CD14-positive monocyte (primary cell): Measurements from ENCODE around the gene MAD1L1. TPM values are rescaled to one million over a fixed set of nuclear protein-coding genes. Genes with fewer than 3 reads are reported as not detected.
A peak's percentile ranks its signal among the peaks of the same experiment; 100 is the strongest.

Source experiments
- DNase-seq, 3 donors: peaks; one replicate each; pipeline ENCODE4 v3.0.0-alpha.2; 2011 to 2022
- H2AFZ ChIP-seq: 2 replicates; pipeline ENCODE4 v1.6.0; 2012; ENCODE audit warnings: mild to moderate bottlenecking, low read depth, low read length, inconsistent platforms; ENCODE audit not compliant: insufficient read depth, poor library complexity, severe bottlenecking
- H3K27ac ChIP-seq, 2 donors: 1 replicate in 1 of 2; 2 replicates in 1 of 2; pipeline ENCODE4 v1.5.1; 2012 to 2013; ENCODE audit warnings: low read length in 2 of 2, control low read depth in 1 of 2, inconsistent platforms in 1 of 2, low read depth in 1 of 2, mild to moderate bottlenecking in 1 of 2
- H3K27me3 ChIP-seq, 2 donors: one replicate each; pipeline versions ENCODE4 v1.6.0 to v1.6.1; 2011 to 2013; ENCODE audit warnings: low read length in 2 of 2; ENCODE audit not compliant: control insufficient read depth in 2 of 2, insufficient read depth in 2 of 2
- H3K36me3 ChIP-seq, 2 donors: replicated peaks in 1 of 2; 1 replicate in 1 of 2; 2 replicates in 1 of 2; pipeline versions ENCODE4 v1.5.1 to v1.6.1; 2012 to 2013; ENCODE audit warnings: low read length in 2 of 2, control low read depth in 1 of 2, inconsistent platforms in 1 of 2, mild to moderate bottlenecking in 1 of 2; ENCODE audit not compliant: insufficient read depth in 2 of 2, control insufficient read depth in 1 of 2
- H3K4me1 ChIP-seq, 2 donors: 1 replicate in 1 of 2; 2 replicates in 1 of 2; pipeline versions ENCODE4 v1.5.1 to v1.6.1; 2012 to 2013; ENCODE audit warnings: low read length in 2 of 2, control low read depth in 1 of 2, inconsistent platforms in 1 of 2, mild to moderate bottlenecking in 1 of 2, moderate library complexity in 1 of 2; ENCODE audit not compliant: insufficient read depth in 2 of 2, control insufficient read depth in 1 of 2
- H3K4me2 ChIP-seq: replicated peaks from 2 replicates; pipeline ENCODE3; 2012; ENCODE audit warnings: low read length, moderate library complexity, mild to moderate bottlenecking; ENCODE audit not compliant: poor library complexity, severe bottlenecking; ENCODE audit errors: extremely low read depth
- H3K4me3 ChIP-seq, 3 experiments: fragments of 200-600 bp in 1 of 3; sonication (generic) in 1 of 3; replicated peaks in 1 of 3; 1 replicate in 2 of 3; 2 replicates in 1 of 3; pipeline ENCODE4 v1.5.1; 2011 to 2013; ENCODE audit warnings: low read length in 3 of 3, mild to moderate bottlenecking in 3 of 3, control low read depth in 2 of 3, low read depth in 2 of 3, inconsistent platforms in 1 of 3, moderate library complexity in 1 of 3
- H3K79me2 ChIP-seq: 2 replicates; pipeline ENCODE4 v1.6.0; 2012; ENCODE audit warnings: mild to moderate bottlenecking, control low read depth, inconsistent platforms, low read length, moderate library complexity; ENCODE audit not compliant: insufficient read depth
- H3K9ac ChIP-seq: 2 replicates; pipeline ENCODE4 v1.6.0; 2017; ENCODE audit warnings: low read length, mild to moderate bottlenecking; ENCODE audit not compliant: insufficient read depth, poor library complexity, severe bottlenecking
- H3K9me3 ChIP-seq, 2 donors: replicated peaks in 1 of 2; 1 replicate in 1 of 2; 2 replicates in 1 of 2; pipeline versions ENCODE4 v1.5.1 to v1.6.1; 2012 to 2013; ENCODE audit warnings: low read length in 2 of 2, control low read depth in 1 of 2; ENCODE audit not compliant: control insufficient read depth in 1 of 2, insufficient read depth in 1 of 2
- H4K20me1 ChIP-seq: 2 replicates; pipeline ENCODE4 v1.6.0; 2012; ENCODE audit warnings: mild to moderate bottlenecking, low read length, control low read depth, moderate library complexity; ENCODE audit not compliant: insufficient read depth
- H3K27ac Mint-ChIP-seq, 7 donors: one replicate each; pipeline ENCODE4 v1.8.0; 2020; ENCODE audit warnings: mild to moderate bottlenecking in 7 of 7, mixed read lengths in 7 of 7, moderate library complexity in 6 of 7, inconsistent platforms in 2 of 7
- H3K27me3 Mint-ChIP-seq, 3 donors: one replicate each; pipeline ENCODE4 v1.8.0; 2021 to 2022; ENCODE audit warnings: low read depth in 3 of 3, mild to moderate bottlenecking in 3 of 3, mixed read lengths in 3 of 3, moderate library complexity in 3 of 3, inconsistent platforms in 1 of 3
- H3K36me3 Mint-ChIP-seq, 2 donors: one replicate each; pipeline ENCODE4 v1.8.0; 2020; ENCODE audit warnings: mixed read lengths in 2 of 2, inconsistent platforms in 1 of 2, mild to moderate bottlenecking in 1 of 2
- H3K4me1 Mint-ChIP-seq: one replicate; pipeline ENCODE4 v1.8.0; 2020; ENCODE audit warnings: mild to moderate bottlenecking, mixed read lengths
- H3K4me3 Mint-ChIP-seq, 2 donors: one replicate each; pipeline ENCODE4 v1.8.0; 2020; ENCODE audit warnings: mild to moderate bottlenecking in 2 of 2, mixed read lengths in 2 of 2, moderate library complexity in 1 of 2
- H3K9me3 Mint-ChIP-seq, 7 donors: one replicate each; pipeline ENCODE4 v1.8.0; 2020 to 2022; ENCODE audit warnings: mixed read lengths in 7 of 7, mild to moderate bottlenecking in 6 of 7, moderate library complexity in 6 of 7, inconsistent platforms in 2 of 7
- WGBS: methylation state at CpG from one replicate; pipeline ENCODE4 v1.1.5; 2013; ENCODE audit warnings: missing lambda C conversion rate; ENCODE audit not compliant: insufficient coverage; 5-methylcytosine and 5-hydroxymethylcytosine counted together
- intact Hi-C, 2 donors: fragments of 100-400 bp; cut with micrococcal nuclease; formaldehyde crosslinking; loops; one replicate each; pipeline versions ENCODE4 v1.15.0 to v1.15.1; 2023
- polyA plus RNA-seq, 3 donors: library from polyadenylated mRNA; depleted of rRNA in 1 of 3; unstranded in 2 of 3; stranded (reverse) in 1 of 3; fragments of 300-500 nt in 2 of 3; fragments of >200 nt in 1 of 3; fragmentation: Illumina TruSeq in 2 of 3; gene quantifications; 1 replicate in 2 of 3; 2 replicates in 1 of 3; pipeline ENCODE4 v1.2.3, GENCODE V29; 2012 to 2021
- TF ChIP-seq, protein P1 (sequence below): fragments of 200-600 bp; IDR thresholded peaks from one replicate; pipeline ENCODE4 v1.8.0; 2022; ENCODE audit warnings: antibody characterized with exemption, mild to moderate bottlenecking

The MAD1L1 gene
- polyA plus RNA-seq, 3 donors: 22.0 to 39.4 (median 33.2) TPM

DNA sequence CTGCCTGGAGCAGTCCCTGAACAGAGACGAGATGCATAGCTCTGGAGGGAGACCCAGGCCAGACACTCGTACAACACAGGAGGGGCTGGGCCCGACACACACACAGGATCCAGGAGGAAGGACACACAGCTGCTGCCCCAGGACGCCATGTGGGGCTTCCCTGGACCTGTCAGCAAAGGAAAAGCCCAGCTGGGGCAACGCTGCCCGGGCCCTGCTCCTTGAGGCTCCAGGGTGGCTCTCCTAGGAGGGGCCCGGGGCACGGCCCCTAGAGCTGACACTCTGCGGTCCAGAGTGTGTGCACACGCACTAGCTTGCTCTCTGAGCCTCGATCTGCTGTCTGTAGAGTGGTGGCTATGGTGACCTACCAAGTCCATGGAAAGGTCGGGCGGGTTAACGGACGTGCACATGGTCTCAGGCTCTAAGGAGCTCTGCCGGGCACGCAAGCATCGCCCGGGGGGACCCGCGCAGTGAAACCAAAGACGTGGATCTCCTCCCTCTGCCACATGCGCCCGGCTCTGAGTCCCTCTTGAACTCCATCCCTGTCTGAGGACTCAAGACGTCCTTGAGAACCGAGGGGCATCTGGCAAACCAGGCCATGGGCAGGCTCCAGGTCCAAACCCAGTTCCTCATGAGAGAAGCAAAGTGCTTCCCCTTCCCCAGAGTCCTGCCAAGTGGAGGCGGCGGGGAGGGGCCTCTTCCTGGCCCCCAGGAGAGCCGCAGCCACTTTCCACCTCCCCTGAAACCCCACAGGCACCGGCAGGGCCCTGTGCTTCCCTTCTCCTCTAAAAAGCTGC, 283.7 kb downstream of the MAD1L1 start:
- peak overlapping the region in 2 of 7 donors; percentile 21 to 41 for H3K27ac Mint-ChIP-seq
- Histone ChIP-seq H2AFZ (no peak overlapping the region), H3K4me2 (no peak overlapping the region), H3K9me3 (no peaks in the 10 kb centered on the region), H3K79me2 (no peaks in the 10 kb centered on the region), H3K9ac (no peak overlapping the region), H3K27ac (no peak overlapping the region), H4K20me1 (no peaks in the 10 kb centered on the region), H3K4me1 (peaks cover 11 to 50% of the 10 kb centered on the region in 2 donors), H3K36me3 (peaks cover 0 to 3% of the 10 kb centered on the region in 2 donors), H3K4me3 (no peak overlapping the region), H3K27me3 (no peaks in the 10 kb centered on the region)
- TF ChIP-seq, protein P1, sequence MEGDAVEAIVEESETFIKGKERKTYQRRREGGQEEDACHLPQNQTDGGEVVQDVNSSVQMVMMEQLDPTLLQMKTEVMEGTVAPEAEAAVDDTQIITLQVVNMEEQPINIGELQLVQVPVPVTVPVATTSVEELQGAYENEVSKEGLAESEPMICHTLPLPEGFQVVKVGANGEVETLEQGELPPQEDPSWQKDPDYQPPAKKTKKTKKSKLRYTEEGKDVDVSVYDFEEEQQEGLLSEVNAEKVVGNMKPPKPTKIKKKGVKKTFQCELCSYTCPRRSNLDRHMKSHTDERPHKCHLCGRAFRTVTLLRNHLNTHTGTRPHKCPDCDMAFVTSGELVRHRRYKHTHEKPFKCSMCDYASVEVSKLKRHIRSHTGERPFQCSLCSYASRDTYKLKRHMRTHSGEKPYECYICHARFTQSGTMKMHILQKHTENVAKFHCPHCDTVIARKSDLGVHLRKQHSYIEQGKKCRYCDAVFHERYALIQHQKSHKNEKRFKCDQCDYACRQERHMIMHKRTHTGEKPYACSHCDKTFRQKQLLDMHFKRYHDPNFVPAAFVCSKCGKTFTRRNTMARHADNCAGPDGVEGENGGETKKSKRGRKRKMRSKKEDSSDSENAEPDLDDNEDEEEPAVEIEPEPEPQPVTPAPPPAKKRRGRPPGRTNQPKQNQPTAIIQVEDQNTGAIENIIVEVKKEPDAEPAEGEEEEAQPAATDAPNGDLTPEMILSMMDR: no peak
- intact Hi-C loops: loop anchor here in 1 of 2 donors (10.0 kb wide), 1 partner anchor 66 kb away; no protein-coding TSS in a partner anchor
- DNase-seq: no peak
- peaks cover 15 to 28% of the 10 kb centered on the region in 2 donors for H3K36me3 Mint-ChIP-seq
- H3K4me1 Mint-ChIP-seq: peaks cover 46% of the 10 kb centered on the region
- 85% methylated on average over 29 of the region's 30 CpGs for WGBS
- H3K4me3 Mint-ChIP-seq: no peak overlapping the region
- peaks cover 0 to 8% (median 0%) of the 10 kb centered on the region in 7 donors for H3K9me3 Mint-ChIP-seq
- peaks cover 0 to 1% (median under 1%) of the 10 kb centered on the region in 3 donors for H3K27me3 Mint-ChIP-seq

DNA sequence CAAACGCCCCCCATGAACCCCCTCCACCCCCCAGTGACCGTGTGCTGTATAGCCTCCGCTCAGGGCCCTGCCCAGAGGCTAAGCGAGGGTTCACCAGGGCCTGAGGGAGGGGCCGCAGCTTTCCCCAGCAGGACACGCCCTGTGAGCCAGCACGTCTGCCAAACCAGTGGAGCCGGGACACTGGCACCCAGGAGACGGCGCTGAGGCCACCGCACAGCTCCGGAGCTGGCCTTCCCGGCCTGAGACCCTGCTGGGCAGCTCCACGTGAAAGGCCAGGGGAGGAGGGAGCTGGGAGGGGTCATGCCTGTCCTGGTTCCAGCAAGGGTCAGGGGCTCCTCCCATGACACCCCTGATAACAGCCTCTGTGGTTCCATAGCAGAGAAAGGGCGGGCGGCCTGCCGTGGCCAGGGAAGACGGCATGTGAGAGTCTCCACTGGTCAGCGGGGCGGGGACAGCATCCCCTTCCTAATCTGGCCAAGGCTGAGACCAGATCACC, 284.4 kb downstream of the MAD1L1 start:
- DNase-seq: no peak
- Histone ChIP-seq H3K36me3 (no peaks in the 10 kb centered on the region), H3K9ac (no peak overlapping the region), H3K79me2 (no peaks in the 10 kb centered on the region), H3K27me3 (no peaks in the 10 kb centered on the region), H2AFZ (no peak overlapping the region), H3K9me3 (no peaks in the 10 kb centered on the region), H3K4me2 (no peak overlapping the region), H3K4me1 (peaks cover 11 to 58% of the 10 kb centered on the region in 2 donors), H3K4me3 (no peak overlapping the region), H3K27ac (no peak overlapping the region), H4K20me1 (no peaks in the 10 kb centered on the region)
- peaks cover 0 to 3% (median 2%) of the 10 kb centered on the region in 3 donors for H3K27me3 Mint-ChIP-seq
- WGBS: 87% methylated on average over 9 of the region's 20 CpGs
- H3K4me1 Mint-ChIP-seq: peaks cover 53% of the 10 kb centered on the region
- peaks cover 11 to 29% of the 10 kb centered on the region in 2 donors for H3K36me3 Mint-ChIP-seq
- H3K9me3 Mint-ChIP-seq: peaks cover 0 to 8% (median 0%) of the 10 kb centered on the region in 7 donors
- H3K27ac Mint-ChIP-seq: no peak overlapping the region
- intact Hi-C loops: loop anchor here in 1 of 2 donors (10.0 kb wide), 1 partner anchor 66 kb away; no protein-coding TSS in a partner anchor
- no peak overlapping the region for H3K4me3 Mint-ChIP-seq
- TF ChIP-seq, protein P1: no peak
